ENCODE data around the gene SLC23A1.
"Not testable (repeated sequence)": the region's sequence is repeated elsewhere in the genome, so short reads cannot be mapped to it uniquely, and the experiment has no call there.

Gene SLC23A1

DNA sequence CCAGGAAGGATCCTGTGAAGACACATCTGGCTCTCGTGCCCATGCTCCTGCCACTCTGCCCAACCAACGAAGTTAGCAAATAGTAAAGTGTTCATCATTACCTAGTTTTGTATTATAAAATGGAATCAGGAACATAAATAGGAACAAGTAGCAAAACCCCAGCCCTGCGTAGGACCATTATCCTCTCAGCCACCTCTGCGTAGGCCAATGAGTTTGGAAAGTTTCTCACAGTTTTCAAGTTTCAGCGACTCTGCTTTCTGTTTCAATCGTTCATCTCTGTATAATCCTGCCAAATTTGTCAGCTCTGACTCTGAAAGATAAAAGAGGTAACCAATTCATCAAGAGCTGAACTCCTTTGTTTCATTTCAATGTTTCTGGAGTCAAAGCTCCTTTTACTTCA is 30.9 kb upstream of the SLC23A1 start:
- no peak for TF ChIP-seq POLR2A (IDR thresholded peaks at IDR 0.05; ENCODE audit: low read depth, low read length)
- DNase-seq (ENCODE audit: insufficient read length, low spot score) (no peak), FAIRE-seq (no peak)

DNA sequence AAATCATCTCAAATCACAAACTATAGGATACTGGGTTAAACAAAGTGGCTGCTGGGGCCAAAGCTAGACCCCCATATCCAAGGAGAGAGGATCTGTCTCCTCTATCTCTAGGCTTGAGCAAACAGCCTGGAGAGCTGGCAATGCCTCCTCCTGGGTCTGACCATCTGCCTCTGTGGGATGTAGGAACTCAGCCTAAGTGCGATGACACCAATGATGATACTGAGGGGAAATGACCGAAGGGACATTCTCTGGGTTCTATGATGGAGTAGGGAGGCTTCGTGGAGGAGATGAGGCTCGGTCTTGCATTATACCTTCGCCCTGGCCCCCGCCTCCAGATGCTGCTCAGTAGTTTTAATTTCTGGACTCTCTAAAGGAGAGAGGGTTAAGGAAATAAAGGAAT is 30.1 kb upstream of the SLC23A1 start:
- no peak for TF ChIP-seq POLR2A (IDR thresholded peaks at IDR 0.05; ENCODE audit: low read depth, low read length)
- DNase-seq (ENCODE audit: insufficient read length, low spot score): no peak
- FAIRE-seq: no peak

DNA sequence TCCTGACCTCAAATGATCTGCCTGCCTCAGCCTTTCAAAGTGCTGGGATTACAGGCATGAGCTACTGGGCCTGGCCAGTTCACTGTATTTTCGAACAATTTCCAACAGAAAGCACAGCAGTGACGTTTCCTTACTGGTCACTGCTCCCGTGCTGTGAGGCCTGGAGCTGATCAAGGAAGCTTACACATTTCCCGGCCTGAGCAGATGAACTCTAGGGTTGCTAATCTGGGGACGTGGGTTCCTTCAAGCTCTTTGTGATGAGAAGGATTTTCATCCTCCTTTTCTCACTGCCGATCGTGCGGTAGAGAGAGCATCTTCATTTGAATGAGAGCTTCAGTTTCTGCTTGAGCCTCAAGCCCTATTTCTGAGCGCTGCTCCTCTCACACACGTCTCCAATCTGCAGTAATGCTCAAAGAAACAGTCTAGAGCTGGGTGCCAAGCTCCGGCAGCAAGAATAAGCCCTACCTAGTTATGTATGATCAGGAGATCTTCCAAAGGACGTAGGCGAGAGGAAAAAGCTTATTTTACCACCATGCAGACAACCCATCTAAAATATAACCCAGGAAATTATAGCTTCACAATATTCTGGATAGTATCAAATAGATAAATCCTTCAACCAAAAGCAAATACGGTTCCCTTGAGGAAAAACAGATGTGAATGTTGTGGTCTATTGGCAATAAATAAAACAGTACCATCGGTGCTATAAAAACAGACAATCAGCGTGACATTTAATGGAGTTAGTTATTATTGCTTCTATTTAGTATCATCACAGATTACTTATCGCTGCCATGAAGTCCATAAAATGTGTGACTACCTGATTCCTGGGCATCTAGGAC is 28.1 kb upstream of the SLC23A1 start:
- no peak for TF ChIP-seq POLR2A (IDR thresholded peaks at IDR 0.05; ENCODE audit: low read depth, low read length)
- DNase-seq (ENCODE audit: insufficient read length, low spot score): no peak
- FAIRE-seq: no peak

DNA sequence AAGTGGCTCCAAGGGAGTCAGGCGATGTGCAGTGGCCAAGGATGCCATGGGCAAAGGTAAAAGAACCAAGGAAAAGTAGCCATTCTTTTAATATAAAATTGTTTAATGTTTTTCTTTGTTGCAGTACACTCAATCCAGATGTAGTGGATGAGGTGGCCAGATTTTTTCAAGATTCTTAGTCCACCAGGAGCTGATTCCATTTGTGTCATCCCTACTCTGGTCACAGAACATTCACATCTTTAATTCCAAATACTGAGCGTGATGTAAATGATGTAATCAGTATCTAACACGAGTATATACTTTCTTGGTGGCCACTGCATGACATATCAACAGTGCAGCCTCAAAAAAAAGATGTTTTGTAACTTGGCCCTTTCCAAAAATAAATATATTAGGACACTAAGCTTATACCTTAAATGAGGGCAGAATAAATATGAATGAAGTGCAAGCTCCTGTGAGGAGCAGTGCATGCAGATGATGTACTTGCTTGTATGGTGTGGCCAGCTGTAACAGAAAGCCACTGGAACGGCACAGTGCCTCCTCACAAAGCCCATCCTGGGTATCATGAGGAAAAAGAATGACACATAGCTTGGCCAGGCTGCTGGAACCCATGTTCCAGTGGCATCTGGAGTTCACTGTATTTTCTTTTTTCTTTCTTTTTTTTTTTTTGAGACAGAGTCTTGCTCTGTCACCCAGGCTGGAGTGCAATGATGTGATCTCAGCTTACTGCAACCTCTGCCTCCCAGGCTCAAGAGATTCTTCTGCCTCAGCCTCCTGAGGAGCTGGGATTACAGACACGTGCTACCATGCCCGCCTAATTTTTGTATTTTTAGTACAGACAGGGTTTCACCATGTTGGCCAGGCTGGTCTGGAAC is 27.3 kb upstream of the SLC23A1 start:
- TF ChIP-seq POLR2A (IDR thresholded peaks at IDR 0.05; ENCODE audit: low read depth, low read length): no peak
- DNase-seq (ENCODE audit: insufficient read length, low spot score) (no peak), FAIRE-seq (no peak)

DNA sequence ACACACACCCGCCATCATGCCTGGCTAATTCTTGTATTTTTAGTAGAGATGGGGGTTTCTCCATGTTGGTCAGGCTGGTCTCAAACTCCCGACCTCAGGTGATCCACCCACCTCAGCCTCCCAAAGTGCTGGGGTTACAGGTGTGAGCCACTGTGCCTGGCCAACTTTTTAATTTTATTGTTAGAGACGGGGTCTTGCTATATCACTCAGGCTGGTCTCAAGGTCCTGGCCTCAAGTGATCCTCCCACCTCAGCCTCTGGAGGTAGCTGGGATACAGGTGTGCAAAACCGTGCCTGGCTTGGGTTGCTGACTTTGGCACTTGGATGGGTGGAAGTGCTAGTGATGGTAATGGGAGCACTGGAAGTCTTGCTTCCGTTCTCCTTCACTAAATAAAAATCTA is 26.0 kb upstream of the SLC23A1 start:
- not testable (repeated sequence) for FAIRE-seq; DNase-seq (ENCODE audit: insufficient read length, low spot score)

DNA sequence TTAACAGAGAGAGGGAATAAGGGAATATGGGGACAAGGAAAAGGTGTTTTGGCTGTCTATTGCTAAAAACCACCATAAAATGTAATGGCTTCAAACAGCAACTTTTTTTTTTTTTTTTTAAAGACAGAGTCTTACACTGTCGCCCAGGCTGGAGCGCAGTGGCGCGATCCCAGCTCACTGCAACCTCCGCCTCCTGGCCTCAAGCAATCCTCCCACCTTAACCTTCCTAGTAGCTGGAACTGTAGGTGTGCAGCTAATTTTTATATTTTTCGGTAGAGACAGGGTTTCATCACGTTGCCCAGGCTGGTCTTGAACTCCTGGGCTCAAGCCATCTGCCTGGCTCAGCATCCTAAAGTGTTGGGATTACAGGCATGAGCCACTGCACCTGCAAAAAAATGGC is 25.1 kb upstream of the SLC23A1 start:
- TF ChIP-seq POLR2A (IDR thresholded peaks at IDR 0.05; ENCODE audit: low read depth, low read length): no peak
- DNase-seq (ENCODE audit: insufficient read length, low spot score) (no peak), FAIRE-seq (no peak)

DNA sequence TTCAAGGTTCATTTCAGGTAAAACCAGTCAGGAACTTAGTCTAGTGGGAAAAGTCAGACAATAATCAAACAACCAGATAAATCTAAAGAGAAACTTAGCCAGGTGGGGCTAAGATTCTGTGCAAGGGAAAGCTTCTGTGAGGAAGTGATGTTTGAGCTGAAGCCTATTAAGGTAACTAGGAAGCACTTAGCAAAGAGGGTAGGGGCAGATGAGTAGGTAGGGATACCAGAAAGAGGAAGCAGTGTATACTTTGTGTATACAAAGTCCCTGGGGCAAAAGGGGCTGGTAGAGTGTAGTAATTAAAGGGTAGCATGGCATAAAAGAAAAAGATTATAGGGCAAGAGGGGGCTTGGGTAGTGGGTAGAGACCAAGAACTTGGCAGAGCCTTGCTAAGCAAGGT is 24.4 kb upstream of the SLC23A1 start:
- TF ChIP-seq POLR2A (IDR thresholded peaks at IDR 0.05; ENCODE audit: low read depth, low read length): no peak
- no peak for FAIRE-seq
- DNase-seq (ENCODE audit: insufficient read length, low spot score): no peak

DNA sequence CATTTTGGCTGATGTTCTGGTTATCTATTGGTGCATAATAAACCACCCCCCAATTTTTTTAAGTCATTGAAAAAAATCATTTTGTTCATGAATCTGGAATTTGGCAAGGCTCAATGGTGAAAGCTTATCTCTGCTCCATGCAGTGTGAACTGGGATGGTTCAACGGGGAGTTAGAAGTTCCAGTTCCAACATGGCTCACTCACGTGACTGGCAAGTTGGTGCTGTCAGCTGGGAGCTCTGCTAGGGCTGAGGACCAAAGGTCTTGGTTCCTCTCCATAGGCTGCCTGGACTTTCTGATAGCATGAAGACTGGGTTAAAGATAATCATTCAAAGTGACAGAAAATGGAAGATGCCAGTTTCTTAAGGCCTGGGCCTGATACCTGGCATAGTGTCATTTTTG is 23.9 kb upstream of the SLC23A1 start:
- FAIRE-seq (no peak), DNase-seq (ENCODE audit: insufficient read length, low spot score) (no peak)
- no peak for TF ChIP-seq POLR2A (IDR thresholded peaks at IDR 0.05; ENCODE audit: low read depth, low read length)

DNA sequence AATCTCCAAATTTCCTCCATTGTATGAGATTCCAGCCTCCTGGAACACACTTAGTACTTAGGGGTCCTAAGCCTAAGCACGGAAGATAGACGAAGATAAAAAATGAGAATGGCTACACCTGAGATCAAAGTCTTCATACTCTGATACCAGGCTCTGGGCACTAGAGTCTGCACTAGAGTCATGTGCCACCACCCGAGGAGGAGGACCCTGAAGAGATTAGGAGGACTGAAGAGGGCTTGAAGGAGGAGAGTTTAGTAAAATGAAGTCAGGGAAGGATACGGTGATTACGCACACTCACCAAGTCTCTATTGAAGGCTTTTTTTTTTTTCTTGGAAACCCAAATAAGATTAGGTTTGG is 21.4 kb upstream of the SLC23A1 start:
- TF ChIP-seq POLR2A (IDR thresholded peaks at IDR 0.05; ENCODE audit: low read depth, low read length): no peak
- no peak for FAIRE-seq
- DNase-seq (ENCODE audit: insufficient read length, low spot score): no peak

DNA sequence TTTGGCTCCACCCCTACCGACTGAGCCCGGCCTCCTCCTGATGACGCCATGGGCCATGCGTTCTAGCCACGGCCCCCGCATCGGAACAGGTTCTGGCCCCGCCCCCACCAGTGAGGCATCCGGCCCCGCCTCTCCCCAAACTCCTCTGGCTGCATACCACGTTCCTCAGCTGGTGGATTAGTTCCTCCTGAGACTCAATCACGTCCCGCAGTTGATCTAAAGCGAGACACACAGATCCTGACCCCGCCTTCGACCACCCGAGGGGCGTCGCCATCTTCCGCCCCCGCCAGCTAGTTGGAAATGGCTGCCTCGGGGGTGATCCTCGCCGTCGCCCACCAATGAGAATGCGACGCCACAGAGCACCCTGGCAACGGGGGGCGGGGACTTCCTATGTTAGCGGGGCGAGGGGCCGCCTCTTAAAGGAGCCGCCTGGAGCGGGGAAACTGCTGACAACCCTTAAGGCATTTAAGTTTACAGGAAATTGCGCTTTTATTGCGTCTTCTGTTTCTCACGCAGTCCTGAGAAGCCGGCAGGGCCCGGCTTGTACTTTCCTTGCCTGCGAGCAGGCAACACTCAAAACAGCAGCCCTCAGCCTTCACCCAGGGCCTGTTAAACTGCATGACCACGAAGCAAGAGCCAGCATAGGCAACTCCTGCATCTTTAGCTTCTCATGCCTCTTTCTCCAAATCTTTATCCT is 20.8 kb upstream of the SLC23A1 start, which contains the start of gene SPATA24:
TSS of gene SPATA24 (minus strand) at position 303 of the 697 bp plus-strand sequence. CDS start at position 274, 29 bp downstream.
- DNase-seq (ENCODE audit: insufficient read length, low spot score) (peak; percentile 95), FAIRE-seq (no peak)
- no peak for TF ChIP-seq POLR2A (IDR thresholded peaks at IDR 0.05; ENCODE audit: low read depth, low read length)

DNA sequence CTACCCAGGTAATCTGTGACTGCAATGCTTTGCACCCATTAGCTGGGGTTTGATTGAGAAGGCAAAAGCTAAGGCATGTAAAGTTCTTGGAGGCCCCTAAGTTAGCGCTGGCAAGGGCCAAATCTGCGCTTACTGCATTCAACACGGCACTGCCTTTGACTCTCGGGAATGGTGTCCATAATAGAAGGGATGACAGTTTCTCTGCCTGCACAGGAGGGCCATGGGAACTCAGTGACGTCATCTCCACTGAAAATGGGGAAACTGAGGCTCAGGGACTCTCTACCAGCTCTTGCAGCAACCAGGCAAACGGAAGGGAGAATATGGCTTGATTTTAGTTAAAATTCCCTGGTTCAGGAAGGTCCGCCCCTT is 20.3 kb upstream of the SLC23A1 start:
- FAIRE-seq (no peak), DNase-seq (ENCODE audit: insufficient read length, low spot score) (no peak)
- TF ChIP-seq POLR2A (IDR thresholded peaks at IDR 0.05; ENCODE audit: low read depth, low read length): no peak

DNA sequence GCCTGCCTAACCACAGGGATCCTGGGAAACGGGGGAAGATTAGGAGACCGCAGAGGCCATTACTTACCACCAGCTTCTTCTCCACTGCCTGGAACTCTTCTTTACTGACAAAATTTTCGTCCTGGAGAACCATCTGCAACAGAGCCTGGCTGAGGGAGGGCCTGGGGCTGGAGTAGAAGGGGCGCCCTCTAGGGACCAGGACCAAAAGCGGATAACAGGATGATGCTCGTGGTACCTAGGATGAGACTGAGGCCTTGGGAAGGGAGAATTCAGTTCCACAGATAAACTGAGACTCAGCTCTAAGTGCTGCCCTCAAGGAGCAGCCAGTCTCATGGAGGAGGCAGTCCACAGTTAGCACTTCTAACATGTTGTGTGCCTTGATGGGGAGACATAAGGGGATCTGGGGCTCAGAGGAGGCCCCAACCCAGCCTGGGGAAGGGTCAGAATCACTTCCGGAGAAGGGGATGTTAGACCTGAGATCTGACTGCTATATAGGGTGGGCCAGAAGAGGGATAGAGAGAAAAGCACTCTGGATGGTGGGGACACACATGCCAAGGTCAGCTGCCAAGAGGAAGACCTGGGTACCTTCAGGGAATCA is 19.6 kb upstream of the SLC23A1 start:
- no peak for TF ChIP-seq POLR2A (IDR thresholded peaks at IDR 0.05; ENCODE audit: low read depth, low read length)
- DNase-seq (ENCODE audit: insufficient read length, low spot score): no peak
- no peak for FAIRE-seq

DNA sequence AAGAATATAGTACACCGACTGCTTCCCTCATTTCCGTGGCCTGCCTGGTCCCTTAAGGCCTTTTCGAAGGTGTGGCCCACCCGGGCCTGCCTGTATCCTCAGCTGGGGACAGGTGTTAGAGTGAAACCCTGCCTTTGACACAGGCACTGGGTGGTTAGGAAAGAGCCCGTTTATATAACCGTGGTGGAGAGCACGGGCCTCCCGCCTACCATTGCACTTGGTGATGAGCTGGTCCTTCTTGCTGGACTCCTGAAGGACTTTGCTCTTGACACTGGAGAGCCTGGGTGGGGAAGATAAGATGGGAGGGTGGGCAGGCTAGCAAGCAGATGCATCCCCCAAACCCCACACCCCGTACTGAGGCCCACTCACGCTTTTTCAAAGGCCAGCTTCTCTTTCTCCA is 18.4 kb upstream of the SLC23A1 start:
- FAIRE-seq (no peak), DNase-seq (ENCODE audit: insufficient read length, low spot score) (no peak)
- no peak for TF ChIP-seq POLR2A (IDR thresholded peaks at IDR 0.05; ENCODE audit: low read depth, low read length)

Measured in H54 (cell line).